Measurements from ENCODE around the gene TYW3.

DNA sequence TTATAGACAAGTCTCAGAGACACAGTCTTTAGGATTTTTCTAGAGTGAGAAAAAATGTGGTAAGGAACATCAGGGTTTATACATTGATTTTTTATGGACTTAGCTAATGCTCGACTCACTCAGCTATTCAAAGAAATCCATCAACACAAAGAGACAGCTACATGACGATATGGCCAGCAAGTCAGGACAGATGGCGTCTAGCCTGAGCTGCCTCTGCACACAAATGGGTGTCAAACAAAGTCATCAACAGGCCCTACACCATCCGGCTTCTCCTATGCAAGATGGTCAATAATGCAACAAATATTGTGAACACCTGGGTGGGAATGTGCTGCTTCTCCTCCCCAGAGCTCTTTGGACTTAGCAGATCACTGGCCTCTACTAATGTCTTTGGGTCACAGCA lies 46.0 kb upstream of the TYW3 start:
- TF ChIP-seq, protein P1, sequence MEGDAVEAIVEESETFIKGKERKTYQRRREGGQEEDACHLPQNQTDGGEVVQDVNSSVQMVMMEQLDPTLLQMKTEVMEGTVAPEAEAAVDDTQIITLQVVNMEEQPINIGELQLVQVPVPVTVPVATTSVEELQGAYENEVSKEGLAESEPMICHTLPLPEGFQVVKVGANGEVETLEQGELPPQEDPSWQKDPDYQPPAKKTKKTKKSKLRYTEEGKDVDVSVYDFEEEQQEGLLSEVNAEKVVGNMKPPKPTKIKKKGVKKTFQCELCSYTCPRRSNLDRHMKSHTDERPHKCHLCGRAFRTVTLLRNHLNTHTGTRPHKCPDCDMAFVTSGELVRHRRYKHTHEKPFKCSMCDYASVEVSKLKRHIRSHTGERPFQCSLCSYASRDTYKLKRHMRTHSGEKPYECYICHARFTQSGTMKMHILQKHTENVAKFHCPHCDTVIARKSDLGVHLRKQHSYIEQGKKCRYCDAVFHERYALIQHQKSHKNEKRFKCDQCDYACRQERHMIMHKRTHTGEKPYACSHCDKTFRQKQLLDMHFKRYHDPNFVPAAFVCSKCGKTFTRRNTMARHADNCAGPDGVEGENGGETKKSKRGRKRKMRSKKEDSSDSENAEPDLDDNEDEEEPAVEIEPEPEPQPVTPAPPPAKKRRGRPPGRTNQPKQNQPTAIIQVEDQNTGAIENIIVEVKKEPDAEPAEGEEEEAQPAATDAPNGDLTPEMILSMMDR (conservative IDR thresholded peaks at IDR 0.05; ENCODE audit: low read depth, low read length), result no peak
- TF ChIP-seq, protein P2, sequence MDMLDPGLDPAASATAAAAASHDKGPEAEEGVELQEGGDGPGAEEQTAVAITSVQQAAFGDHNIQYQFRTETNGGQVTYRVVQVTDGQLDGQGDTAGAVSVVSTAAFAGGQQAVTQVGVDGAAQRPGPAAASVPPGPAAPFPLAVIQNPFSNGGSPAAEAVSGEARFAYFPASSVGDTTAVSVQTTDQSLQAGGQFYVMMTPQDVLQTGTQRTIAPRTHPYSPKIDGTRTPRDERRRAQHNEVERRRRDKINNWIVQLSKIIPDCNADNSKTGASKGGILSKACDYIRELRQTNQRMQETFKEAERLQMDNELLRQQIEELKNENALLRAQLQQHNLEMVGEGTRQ (IDR thresholded peaks at IDR 0.05; ENCODE audit: low read depth, low read length), result no peak
- TF ChIP-seq MXI1 (IDR thresholded peaks at IDR 0.05; ENCODE audit: borderline replicate concordance, low read depth, low read length), result no peak
- no peak for TF ChIP-seq RAD21 (IDR thresholded peaks at IDR 0.05; ENCODE audit: low read length)
- no peak for TF ChIP-seq BHLHE40 (IDR thresholded peaks at IDR 0.05; ENCODE audit: low read depth, low read length)
- no peak for TF ChIP-seq POLR2A (IDR thresholded peaks at IDR 0.05; ENCODE audit: low read depth, low read length)

Data from IMR-90 (cell line).